ENCODE data around the gene ACP1.

Gene ACP1

DNA sequence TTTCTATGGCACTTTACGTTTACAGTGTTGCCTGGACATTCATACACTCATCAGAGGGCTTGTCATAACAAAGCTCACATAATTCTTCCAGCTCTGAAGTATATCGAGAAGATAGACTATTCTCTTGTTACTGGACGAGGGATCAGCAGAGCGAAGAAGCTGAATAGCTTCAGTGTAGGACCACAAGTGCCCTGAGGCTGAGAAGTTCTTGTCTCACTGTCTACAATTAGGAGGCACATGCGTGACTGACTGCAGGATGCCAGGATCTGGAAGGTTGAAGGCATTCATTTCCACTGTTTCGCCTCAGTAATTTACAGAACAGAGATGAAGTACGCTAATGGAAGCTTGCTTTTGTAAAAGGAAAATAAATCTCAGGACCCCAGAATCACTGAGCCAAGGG lies 10.5 kb upstream of the ACP1 start:
- DNase-seq (ENCODE audit: low read depth in 1 of 2, low spot score in 1 of 2): no peak

DNA sequence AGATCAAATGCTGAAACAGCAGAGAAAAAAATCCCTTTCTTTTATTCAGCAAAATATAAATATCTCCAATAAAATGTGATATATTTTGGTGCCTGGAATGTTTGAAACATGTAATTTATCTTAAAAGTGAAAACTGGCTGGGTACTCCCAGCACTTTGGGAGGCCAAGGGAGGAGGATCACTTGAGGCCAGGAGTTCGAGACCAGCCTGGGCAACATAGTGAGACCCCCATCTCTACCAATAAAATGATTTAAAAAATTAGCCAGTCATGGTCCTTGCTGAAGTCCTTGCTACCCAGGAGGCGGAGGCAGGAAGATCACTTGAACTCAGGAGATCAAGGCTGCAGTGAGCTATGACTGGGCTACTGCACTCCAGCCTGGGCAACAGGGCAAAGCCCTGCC lies 9.6 kb upstream of the ACP1 start:
- no peak for DNase-seq (ENCODE audit: low read depth in 1 of 2, low spot score in 1 of 2)

DNA sequence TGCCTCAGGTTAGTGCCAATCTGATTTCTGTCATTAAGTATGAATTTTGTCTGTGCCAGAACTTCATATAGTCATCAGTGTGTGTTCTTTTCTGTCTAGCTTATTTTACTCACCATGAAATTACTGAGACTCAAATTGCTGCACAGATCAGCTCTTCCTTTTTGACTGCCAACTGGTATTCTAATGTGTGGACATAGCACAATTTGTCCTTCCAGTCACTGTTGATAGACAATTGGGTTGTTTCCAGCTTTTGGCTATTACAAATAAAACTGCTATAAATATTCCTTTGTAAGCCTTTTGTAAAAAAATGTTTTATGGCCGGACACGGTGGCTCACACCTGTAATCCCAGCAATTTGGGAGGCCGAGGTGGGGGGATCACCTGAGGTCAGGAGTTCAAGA lies 8.7 kb upstream of the ACP1 start:
- no peak for DNase-seq (ENCODE audit: low read depth in 1 of 2, low spot score in 1 of 2)

DNA sequence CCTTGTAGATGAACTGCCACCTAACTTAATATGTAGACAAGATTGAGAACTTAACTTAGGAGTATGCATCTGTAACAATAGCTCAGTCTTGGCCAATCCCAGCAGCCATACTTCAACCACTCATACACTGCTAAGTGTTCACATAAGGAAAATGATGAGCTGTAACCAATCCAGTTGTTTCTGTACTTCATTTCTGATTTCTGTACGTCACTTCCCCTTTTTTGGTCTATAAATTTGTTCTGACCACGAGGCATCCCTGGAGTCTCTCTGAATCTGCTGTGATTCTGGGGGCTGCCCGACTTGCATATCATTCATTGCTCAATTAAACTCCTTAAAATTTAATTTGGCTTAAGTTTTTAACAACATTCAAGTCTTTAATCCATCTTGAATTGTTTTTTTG lies 7.3 kb upstream of the ACP1 start:
- DNase-seq (ENCODE audit: low read depth in 1 of 2, low spot score in 1 of 2): no peak

DNA sequence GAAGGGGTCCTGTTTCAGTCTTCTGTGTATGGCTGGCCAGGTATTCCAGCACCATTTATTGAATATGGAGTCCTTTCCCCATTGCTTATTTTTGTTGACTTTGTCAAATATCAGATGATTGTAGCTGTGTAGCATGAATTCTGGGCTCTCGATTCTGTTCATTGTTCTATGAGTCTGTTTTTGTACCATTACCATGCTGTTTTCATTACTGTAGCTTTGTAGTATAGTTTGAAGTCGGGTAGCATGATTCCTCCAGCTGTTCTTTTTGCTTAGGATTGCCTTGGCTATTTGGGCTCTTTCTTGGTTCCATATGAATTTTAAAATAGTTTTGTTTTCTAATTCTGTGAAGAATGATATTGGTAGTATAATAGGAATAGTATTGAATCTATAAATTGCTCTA lies 6.9 kb upstream of the ACP1 start:
- no peak for DNase-seq (ENCODE audit: low read depth in 1 of 2, low spot score in 1 of 2)

DNA sequence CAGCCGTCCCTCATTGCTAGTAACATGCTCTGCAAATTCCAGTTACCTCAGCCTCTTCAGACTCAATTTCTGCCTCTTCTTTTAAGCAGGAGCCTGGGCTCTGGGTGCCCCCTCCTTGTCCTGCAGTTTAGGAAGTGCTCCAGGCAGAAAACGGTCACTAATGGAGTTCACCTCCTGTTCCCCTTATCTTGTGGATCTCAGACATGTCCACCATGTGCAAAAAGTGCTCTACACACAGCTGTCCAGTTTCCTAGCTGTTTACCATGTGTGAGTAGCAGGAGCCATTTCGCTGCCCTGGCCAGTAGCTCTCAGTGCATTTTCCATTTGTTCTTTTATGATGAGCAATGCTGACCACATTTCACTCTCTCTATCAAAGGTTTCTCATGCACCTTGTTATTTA lies 5.8 kb upstream of the ACP1 start:
- no peak for DNase-seq (ENCODE audit: low read depth in 1 of 2, low spot score in 1 of 2)

DNA sequence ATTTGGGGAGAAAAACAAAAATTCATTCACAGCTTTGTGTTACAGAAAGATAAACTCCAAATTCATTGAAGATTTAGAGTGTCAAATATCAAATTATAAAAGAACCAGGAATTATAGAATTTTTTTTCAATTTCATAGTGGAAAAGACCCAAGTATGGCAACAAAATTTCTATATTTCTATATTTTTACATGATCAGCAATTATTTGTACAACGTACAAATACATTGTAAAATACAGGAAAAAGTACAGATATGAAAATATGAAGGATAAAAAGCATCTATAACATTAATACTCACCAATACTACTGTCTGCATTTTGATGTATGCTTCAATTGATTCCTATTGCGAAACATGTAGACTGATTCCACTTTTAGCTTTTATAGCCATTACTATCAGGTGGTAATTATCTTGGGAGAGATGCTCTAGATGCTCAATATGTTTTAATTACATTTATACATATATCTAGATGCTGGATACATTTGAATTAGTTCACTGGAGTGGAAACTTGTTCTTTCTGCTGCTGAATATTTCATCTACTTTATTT lies 4.9 kb upstream of the ACP1 start:
- no peak for DNase-seq (ENCODE audit: low read depth in 1 of 2, low spot score in 1 of 2)

DNA sequence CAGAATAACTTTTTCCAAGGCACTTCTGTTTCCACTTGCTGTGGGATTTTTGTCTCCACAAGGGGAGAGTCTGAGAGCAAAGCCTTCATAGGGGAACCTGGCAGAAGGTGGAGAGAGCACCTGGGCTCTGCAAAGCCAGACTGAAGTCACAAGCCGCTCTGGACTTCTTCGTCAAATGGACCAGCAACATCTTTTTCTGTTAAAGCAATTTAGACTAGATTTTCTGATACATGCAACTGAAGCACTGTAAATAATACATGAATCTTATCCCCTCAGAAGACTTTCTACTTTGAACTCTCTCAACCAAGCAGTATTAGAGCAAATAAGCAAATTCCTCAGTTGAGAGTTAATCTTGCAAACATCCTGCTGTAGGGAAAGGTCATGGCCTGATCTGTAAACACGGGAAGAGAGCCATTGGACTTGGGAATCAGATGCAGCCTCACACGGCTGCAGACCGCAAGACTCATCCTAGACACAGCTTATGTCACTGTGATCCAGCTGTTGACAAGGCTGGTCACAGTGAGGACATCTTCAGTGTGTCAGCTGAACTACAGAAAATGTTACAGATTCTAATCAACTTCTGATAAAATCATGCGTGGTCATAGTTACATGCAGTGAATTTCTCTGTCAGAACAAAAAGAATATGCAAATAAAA lies 4.1 kb upstream of the ACP1 start:
- no peak for DNase-seq (ENCODE audit: low read depth in 1 of 2, low spot score in 1 of 2)

DNA sequence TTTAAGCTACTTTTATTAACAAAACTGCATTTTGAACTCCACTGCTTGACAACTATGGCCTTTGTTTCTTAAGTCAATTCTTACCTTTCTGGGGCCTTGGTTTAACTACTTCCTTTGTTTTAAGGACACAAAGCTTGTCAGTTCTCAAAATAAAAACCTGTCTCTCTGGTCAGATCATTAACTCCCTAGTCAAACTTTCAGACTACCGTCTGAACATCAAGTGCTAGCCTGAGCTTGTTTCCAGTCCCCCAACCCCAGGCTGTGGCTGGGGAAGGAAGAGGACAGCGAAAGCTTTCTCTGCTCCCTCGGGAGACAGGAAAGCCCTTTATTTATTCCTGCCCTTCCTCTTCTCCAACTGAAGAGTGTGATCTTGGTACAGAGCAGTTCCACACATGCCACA lies 2.6 kb upstream of the ACP1 start:
- no peak for DNase-seq (ENCODE audit: low read depth in 1 of 2, low spot score in 1 of 2)

DNA sequence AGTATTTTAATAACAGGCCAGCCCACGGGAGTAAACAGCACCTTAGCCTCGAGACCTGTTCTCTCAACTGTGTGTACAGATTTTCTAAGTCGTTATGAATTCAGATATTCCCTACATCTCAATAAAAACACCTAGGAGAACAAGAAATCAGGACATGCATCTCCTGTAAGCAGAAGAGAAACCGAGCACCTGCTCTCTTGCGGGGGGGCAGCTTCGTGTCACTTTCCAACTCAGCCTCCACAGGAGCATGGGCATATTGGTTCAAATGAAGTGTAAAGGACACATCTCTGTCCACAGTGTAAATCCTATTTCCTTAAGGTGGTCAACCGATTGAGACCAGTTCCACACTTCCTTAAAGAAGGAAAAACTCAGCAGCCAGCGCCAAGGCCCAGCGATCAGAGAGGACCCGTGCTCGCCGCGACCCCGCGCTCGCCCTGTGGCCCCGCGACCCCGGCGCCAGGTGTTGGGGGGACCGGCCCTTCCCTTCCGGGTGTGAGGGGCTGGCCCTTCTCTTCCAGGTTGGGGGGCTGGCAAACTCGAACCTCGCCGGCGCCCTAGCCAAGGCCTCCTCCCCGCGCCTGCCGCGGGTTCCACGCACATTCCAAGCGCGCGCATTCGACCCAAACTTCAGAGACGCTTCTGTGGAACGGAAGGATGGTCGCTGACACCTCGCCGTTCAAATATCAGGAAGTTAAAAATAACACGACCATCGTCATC lies 1.6 kb upstream of the ACP1 start:
- DNase-seq (ENCODE audit: low read depth in 1 of 2, low spot score in 1 of 2): no peak

DNA sequence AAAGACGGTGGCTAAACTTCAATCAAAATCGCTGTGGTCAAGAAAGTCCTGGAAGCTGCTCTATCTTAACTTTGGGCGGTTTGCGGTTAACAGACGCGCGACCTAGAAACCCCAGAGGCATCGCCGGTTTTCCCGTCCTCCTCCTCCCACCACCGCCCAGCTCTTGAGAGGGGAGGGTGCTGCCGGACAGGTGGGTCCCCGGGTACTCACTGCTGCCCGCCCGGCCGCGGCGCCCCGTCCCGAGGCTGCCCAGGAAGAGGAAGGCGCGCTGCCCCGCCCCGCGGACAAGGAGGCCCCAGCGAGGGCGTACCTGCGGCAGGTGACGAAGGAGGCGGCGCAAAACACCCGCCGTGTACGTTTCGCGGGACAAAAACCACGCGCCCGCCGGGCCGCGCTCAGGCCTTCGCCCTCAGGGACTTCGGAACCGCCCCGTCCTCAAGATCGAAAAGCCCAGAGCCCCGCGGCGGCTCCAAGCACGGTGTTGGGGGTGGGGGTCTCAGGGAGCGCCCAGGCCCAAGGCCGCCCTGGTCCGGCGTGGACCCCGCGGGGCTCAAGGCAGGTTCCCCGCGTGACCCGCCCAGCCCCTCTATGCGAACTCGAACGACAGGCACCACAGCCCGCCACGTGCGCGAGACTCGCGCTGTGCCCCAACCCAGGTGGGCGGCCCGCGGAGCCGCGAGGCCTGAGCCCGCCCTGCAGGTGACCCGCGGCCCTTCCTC lies 814 bp upstream of the ACP1 start, which contains the start of gene SH3YL1:
Gene SH3YL1 (minus strand): TSS at position 259 of the 719 bp plus-strand sequence. CDS start 48 bp downstream, at position 211.
- DNase-seq (ENCODE audit: low read depth in 1 of 2, low spot score in 1 of 2): peak; percentile 13 to 26

DNA sequence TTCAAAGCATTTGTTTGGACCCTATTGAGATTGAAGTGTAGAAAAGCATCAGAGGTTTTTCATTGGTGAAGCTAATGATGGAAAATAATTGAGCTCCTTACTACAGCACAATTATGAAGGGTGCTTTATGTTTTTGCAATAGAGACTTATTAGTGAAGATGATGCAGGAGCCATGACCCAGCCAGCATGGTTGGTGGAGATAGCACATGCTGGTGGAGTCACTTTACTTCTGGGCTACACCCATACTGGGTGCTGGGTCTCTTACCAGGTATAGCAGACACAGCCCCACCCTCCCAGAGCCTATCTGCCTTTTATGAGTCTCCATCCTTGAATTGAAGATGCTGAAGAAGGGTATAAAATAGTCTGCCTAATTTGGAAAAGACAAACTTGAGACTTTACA lies 3.6 kb downstream of the ACP1 start:
- DNase-seq (ENCODE audit: low read depth in 1 of 2, low spot score in 1 of 2): no peak

DNA sequence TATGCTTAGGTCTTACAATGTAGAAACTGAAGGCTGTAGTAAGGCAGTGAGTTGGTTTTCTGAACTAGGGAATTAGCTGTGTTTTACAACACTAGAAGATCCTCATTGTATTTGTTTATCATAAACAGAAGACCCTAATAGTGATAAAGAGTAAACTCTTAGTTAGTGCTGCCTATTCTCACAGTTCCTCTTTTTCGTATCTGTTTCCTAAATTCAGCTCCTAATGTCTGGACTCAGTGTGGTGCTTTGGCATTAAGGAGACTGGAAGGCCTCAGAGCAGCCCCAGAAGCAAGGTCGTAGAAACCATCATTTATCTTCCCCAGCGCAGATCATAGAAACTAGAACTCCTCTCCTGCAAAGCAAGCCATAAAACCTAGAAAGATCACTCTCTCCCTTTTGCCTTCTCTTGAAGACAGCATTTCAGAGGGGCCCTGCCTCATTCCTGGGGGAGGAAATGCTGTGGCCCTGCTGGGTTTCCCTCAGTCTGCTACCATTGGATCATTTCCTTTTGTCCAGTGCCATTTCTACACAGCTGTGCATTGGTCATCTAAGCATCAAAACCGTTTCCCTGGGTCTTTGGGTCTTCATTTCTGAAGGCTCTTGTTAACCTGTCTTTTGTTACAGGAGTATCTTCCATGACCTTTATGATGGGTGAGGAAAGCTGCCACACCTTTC lies 4.7 kb downstream of the ACP1 start:
- no peak for DNase-seq (ENCODE audit: low read depth in 1 of 2, low spot score in 1 of 2)

DNA sequence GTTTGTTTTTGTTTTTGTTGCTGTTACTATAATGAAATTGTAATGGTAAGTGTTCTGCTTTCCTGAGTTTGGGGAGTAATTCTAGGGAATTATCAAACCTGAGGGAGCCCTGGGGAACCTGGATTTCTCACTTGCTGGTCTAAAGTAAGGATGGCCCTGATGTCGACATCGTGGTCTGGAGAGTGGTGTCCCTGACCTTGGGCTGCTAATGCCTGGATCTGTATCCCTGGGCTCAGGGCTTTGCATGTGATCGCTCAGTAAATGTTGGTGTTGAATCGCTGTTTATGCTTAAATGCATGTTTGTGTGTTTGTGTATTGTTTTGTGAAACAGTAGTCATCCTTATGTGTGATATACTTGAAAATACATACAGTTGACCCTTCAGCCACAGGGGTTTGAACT lies 6.1 kb downstream of the ACP1 start:
- no peak for DNase-seq (ENCODE audit: low read depth in 1 of 2, low spot score in 1 of 2)

DNA sequence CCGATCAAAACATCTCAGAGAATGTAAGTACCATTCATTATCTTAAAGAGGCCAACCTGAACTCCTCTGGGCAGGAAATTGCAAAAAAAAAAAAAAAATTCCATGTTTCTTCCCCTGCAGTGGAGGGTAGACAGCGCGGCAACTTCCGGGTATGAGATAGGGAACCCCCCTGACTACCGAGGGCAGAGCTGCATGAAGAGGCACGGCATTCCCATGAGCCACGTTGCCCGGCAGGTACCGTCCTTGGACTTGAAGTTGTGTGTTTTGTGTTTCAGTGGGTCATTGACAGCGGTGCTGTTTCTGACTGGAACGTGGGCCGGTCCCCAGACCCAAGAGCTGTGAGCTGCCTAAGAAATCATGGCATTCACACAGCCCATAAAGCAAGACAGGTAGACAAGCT lies 7.2 kb downstream of the ACP1 start:
- DNase-seq (ENCODE audit: low read depth in 1 of 2, low spot score in 1 of 2): no peak

DNA sequence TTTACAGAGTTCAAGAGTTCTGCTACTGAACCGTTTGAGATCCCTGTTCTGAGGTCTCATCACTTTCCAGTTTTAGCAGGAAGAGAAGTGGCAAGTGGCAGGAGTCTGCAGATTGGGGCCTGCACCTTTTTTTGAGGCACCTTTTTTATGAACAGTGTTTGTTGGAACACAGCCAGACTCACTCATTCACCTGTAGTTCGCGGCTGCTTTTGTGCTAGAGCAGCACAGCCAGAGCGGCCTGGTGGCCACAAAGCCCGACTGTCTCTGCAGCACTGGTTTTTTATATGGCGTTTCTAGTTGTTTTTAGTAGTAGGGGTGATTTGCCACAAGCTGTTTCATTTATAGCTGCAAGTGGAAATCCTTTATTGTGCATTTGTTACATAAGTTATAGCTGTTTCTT lies 8.6 kb downstream of the ACP1 start:
- DNase-seq (ENCODE audit: low read depth in 1 of 2, low spot score in 1 of 2): no peak

DNA sequence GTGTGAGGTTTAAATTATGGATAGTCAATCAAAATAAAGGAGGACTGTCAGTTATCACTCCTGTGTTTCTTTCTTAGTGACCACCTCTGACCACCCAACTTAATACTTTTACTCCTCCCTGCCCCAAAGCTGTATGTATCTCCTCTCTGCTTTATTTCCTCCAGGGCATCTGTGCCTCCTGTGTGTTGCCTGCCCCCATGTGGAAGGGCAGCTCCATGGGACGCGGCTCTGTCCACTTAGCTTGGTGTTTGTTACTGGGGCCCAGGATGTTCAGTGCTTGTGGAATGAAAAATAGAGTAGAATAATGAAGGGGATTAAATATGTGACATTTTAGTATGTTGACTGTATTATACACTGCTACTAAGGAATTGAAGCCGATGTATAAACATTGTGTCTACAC lies 9.8 kb downstream of the ACP1 start:
- no peak for DNase-seq (ENCODE audit: low read depth in 1 of 2, low spot score in 1 of 2)

DNA sequence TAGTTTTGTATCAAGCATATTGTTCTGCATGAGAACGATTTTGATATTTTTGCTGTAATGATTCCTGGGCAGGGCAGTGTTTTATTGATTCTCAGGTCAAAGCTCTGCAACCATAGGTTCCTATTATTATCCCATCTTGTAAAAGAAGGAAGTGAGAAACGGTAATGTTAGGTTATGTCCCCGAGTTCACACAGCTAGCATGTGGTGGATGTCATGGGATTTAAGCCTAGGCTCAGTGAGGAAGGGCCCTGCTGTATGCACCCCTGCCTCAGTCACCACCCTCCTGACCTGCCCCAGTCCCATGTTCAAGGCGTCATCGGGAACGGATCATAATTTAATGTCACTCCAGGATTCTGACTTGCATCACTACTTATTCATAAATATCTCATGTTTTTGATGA lies 10.7 kb downstream of the ACP1 start:
- no peak for DNase-seq (ENCODE audit: low read depth in 1 of 2, low spot score in 1 of 2)

DNA sequence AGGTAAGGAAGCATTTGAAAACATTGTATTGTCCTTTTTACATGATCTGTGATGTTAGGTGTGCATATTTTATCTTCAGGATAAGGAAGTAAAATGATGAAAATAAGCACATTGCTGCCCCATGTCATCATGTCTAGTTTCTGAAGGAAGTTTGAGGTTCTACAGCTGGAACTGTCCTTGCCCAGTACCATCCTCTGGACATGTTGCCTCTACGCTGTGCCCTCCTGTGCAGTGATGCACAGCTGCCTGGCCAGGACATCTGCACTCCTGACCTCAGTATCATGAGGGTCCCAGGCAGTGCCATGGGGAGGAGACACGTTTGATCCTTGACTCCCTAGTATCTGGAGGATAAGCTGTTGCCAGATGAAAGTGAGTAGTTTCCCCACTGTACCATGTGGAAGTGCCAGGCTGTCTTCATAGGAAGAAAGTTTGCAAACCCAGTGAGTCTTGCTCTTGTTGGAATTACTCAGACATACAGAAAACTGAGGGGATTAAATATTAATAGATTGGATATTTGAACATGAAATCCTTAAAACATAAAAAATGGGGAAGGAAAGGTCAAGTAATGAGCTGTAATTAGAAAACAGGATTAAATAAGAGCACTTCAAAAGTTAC lies 13.7 kb downstream of the ACP1 start:
- DNase-seq (ENCODE audit: low read depth in 1 of 2, low spot score in 1 of 2): no peak

DNA sequence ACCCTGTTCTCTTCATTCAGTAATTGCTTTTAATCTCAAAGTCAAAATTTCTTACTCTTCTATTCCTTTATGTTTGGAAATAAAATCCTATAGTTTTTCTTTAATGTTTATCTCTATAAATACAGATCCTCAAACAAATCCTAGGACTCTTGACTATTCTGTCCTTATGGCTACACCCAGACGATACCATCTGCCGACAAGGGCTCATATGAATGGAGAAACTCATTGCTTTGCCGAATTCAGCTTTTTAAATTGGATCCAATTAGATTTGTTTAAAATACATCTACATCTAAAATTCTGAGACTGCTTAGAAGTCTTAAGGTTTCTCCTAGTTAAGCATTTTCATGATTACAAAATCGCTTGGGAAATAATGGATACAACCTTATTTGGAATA lies 14.2 kb downstream of the ACP1 start:
- DNase-seq (ENCODE audit: low read depth in 1 of 2, low spot score in 1 of 2): no peak

DNA sequence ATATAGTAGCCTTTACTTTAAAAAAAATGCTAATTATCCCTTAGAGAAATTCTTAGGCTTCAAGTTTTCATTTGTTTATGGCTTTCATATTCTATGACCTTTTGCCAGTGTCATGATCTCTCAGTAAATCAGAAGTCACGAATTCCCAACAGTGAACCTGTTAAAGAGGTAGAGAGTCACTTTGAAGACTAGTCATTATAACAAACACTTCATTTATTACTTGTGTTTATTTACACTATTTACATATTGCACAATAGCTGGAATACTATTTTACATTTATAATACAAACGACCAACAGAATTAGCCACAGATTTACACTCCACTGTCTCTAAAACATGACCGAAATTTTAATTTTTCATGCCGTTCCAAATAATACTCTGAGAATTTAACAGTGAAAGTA lies 14.6 kb downstream of the ACP1 start:
- DNase-seq (ENCODE audit: low read depth in 1 of 2, low spot score in 1 of 2): no peak

Data from activated CD4-positive, alpha-beta T cell treated with anti-CD3 and anti-CD28 coated beads, Interleukin-2, amount 50 U/mL, for 24 hours (primary cell).